Tibial nerve (tissue), 4 donors: ENCODE data around the gene HNF1B. TPM values are rescaled to one million over a fixed set of nuclear protein-coding genes. Genes with fewer than 3 reads are reported as not detected.

Experiments used
- DNase-seq, 2 donors: peaks; one replicate each; pipeline ENCODE4 v3.0.0-alpha.2; 2019; ENCODE audit warnings: low spot score in 2 of 2
- H3K27ac ChIP-seq, 4 donors: fragments of 200-600 bp; sonication (generic) in 3 of 4; one replicate each; pipeline ENCODE4 v1.5.1; 2017 to 2019; ENCODE audit warnings: mild to moderate bottlenecking in 1 of 4
- H3K27me3 ChIP-seq, 2 donors: fragments of 200-600 bp; sonication (generic) in 1 of 2; one replicate each; pipeline versions ENCODE4 v1.5.1 to v1.6.0; 2017 to 2019
- H3K36me3 ChIP-seq, 3 donors: fragments of 200-600 bp; sonication (generic); one replicate each; pipeline ENCODE4 v1.5.1; 2018 to 2019
- H3K4me1 ChIP-seq, 4 donors: fragments of 200-600 bp; sonication (generic) in 3 of 4; one replicate each; pipeline ENCODE4 v1.5.1; 2017 to 2019
- H3K4me3 ChIP-seq, 4 donors: fragments of 200-600 bp; sonication (generic) in 3 of 4; one replicate each; pipeline ENCODE4 v1.5.1; 2017 to 2019; ENCODE audit warnings: mild to moderate bottlenecking in 1 of 4, moderate library complexity in 1 of 4
- H3K9me3 ChIP-seq, 4 donors: fragments of 200-600 bp; sonication (generic) in 3 of 4; one replicate each; pipeline ENCODE4 v1.5.1; 2017 to 2019
- EP300 ChIP-seq, 2 donors: sonication (generic); formaldehyde crosslinking; IDR thresholded peaks; one replicate each; pipeline ENCODE4 v1.6.1; 2017; ENCODE audit warnings: antibody characterized with exemption in 2 of 2, mild to moderate bottlenecking in 1 of 2
- POLR2A ChIP-seq, 2 donors: fragments of 450-650 bp; IDR thresholded peaks; one replicate each; pipeline ENCODE4 v1.6.1; 2017; ENCODE audit warnings: antibody characterized with exemption in 2 of 2, mild to moderate bottlenecking in 2 of 2, moderate library complexity in 2 of 2
- WGBS, 2 donors: methylation state at CpG; one replicate each; pipeline ENCODE4 v1.1.5; 2018; 5-methylcytosine and 5-hydroxymethylcytosine counted together
- total RNA-seq, 4 donors: library from RNA; depleted of rRNA; stranded (reverse); fragments of >200 nt; gene quantifications; one replicate each; pipeline ENCODE4 v1.1.0, GENCODE V29; 2016
- TF ChIP-seq, protein P1 (sequence below), 5 experiments: fragments of 200-600 bp in 3 of 5; fragments of 450-650 bp in 2 of 5; sonication (generic) in 3 of 5; IDR thresholded peaks; one replicate each; pipeline ENCODE4 v1.5.1; 2016 to 2019; ENCODE audit warnings: antibody characterized with exemption in 5 of 5, mild to moderate bottlenecking in 3 of 5, moderate library complexity in 2 of 5

HNF1B gene
- total RNA-seq, 4 donors from 2014 or later, result not detected

DNA sequence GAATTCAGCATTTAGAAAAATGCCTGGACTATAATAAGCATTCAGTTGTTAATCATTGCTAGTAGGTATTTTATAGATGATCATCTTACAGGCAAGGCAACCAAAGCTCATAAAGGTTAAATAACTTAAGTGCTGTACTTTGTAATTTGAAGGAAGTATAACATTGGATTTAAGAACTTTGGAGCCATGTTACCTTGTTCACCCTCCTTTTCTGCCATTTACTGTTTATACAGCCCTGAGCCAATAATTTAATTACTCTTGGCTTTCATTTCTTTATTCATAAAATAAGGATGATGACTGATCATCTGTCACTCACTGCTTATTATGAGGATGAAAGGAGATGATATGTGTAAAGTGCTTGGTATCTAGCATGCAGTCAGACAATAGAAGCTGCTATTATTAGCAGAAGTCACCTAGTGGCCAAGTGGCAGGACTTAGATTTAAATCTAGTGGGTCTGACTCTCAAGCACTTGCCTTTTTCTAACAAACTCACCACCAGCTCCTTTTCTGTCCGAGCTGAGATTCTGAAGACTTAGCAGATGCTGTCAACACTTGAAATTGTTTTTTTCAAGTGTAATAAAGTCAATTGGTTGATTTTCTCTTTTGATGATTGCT, 83.4 kb downstream of the HNF1B start:
- no peaks in the 10 kb centered on the region for H3K27me3 ChIP-seq
- no peak overlapping the region for H3K4me3 ChIP-seq
- H3K27ac ChIP-seq, result no peak overlapping the region
- WGBS, 2 donors, result 44 to 69% methylated on average over 1 of the region's 1 CpG
- H3K9me3 ChIP-seq, result no peaks in the 10 kb centered on the region
- DNase-seq, result no peak
- no peaks in the 10 kb centered on the region for H3K36me3 ChIP-seq
- no peaks in the 10 kb centered on the region for H3K4me1 ChIP-seq
- TF ChIP-seq, protein P1, sequence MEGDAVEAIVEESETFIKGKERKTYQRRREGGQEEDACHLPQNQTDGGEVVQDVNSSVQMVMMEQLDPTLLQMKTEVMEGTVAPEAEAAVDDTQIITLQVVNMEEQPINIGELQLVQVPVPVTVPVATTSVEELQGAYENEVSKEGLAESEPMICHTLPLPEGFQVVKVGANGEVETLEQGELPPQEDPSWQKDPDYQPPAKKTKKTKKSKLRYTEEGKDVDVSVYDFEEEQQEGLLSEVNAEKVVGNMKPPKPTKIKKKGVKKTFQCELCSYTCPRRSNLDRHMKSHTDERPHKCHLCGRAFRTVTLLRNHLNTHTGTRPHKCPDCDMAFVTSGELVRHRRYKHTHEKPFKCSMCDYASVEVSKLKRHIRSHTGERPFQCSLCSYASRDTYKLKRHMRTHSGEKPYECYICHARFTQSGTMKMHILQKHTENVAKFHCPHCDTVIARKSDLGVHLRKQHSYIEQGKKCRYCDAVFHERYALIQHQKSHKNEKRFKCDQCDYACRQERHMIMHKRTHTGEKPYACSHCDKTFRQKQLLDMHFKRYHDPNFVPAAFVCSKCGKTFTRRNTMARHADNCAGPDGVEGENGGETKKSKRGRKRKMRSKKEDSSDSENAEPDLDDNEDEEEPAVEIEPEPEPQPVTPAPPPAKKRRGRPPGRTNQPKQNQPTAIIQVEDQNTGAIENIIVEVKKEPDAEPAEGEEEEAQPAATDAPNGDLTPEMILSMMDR (IDR thresholded peaks at IDR 0.05), result no peak
- no peak for TF ChIP-seq EP300 (IDR thresholded peaks at IDR 0.05)
- no peak for TF ChIP-seq POLR2A (IDR thresholded peaks at IDR 0.05)

DNA sequence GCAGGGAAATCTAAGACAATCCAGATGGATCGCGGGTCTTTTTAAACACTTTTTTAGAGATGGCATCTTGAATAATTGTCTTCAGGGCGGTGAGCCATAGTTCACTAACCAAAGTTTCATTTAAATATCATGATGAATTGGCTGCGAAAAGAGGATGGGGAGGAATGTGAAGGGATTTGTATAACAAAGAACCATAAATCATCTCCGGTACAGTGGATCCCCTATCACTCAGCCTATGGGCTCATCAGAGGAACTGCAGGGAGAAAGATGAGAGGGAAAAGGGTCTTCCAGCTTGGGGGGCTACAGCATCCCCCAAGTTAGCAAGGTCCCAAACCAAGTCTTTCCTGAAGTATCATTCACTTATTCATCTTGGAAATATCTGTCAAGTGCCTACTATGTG, 84.9 kb downstream of the HNF1B start:
- DNase-seq, result no peak
- H3K4me1 ChIP-seq, result no peaks in the 10 kb centered on the region
- no peak overlapping the region for H3K27ac ChIP-seq
- WGBS, 2 donors, result 74 to 79% methylated on average over 5 of the region's 5 CpGs
- H3K27me3 ChIP-seq, result no peaks in the 10 kb centered on the region
- TF ChIP-seq POLR2A (IDR thresholded peaks at IDR 0.05), result no peak
- TF ChIP-seq, protein P1 (IDR thresholded peaks at IDR 0.05), result no peak
- TF ChIP-seq EP300 (IDR thresholded peaks at IDR 0.05), result no peak
- H3K36me3 ChIP-seq, result no peaks in the 10 kb centered on the region
- no peaks in the 10 kb centered on the region for H3K9me3 ChIP-seq
- no peak overlapping the region for H3K4me3 ChIP-seq

- H3K4me1 ChIP-seq, result no peaks in the 10 kb centered on the region
- no peak overlapping the region for H3K4me3 ChIP-seq
- H3K36me3 ChIP-seq, result no peaks in the 10 kb centered on the region
- DNase-seq, result no peak
- TF ChIP-seq, protein P1 (IDR thresholded peaks at IDR 0.05), result no peak
- TF ChIP-seq EP300 (IDR thresholded peaks at IDR 0.05) (no peak), POLR2A (IDR thresholded peaks at IDR 0.05) (no peak)
- H3K27ac ChIP-seq, result no peak overlapping the region
- no peaks in the 10 kb centered on the region for H3K9me3 ChIP-seq
- WGBS, 2 donors, result 81 to 87% methylated on average over 1 of the region's 1 CpG
- H3K27me3 ChIP-seq, result peaks cover 0 to 17% of the 10 kb centered on the region in 2 donors
Measured at GRCh38 chr17:37657202-37657601, 87.7 kb downstream of the HNF1B start.

DNA sequence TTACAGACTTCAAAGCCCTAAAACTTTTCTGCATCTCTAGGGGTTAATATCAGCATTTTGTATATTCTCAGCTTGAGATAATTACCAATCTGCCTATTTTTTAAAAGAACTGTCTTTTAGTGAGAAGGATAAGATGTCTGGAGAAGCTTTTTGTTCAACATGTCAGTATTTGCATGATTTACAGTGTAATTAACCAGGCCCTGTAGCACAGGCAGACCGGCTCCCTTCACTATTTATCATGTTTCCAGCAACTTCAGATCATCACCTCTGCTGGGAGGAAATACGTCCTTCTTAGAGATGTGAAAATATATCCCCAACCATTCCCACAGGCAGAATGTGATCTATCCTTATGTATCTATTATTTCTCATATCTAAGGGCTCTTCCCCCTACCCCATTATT, 93.0 kb downstream of the HNF1B start:
- H3K9me3 ChIP-seq, result no peaks in the 10 kb centered on the region
- no peaks in the 10 kb centered on the region for H3K4me1 ChIP-seq
- TF ChIP-seq EP300 (IDR thresholded peaks at IDR 0.05), result no peak
- TF ChIP-seq, protein P1 (IDR thresholded peaks at IDR 0.05), result no peak
- TF ChIP-seq POLR2A (IDR thresholded peaks at IDR 0.05), result no peak
- H3K4me3 ChIP-seq, result no peak overlapping the region
- no peak overlapping the region for H3K27ac ChIP-seq
- H3K27me3 ChIP-seq, result peaks cover 0 to 32% of the 10 kb centered on the region in 2 donors
- WGBS, 2 donors, result 38 to 42% methylated on average over 2 of the region's 2 CpGs
- no peaks in the 10 kb centered on the region for H3K36me3 ChIP-seq
- no peak for DNase-seq

DNA sequence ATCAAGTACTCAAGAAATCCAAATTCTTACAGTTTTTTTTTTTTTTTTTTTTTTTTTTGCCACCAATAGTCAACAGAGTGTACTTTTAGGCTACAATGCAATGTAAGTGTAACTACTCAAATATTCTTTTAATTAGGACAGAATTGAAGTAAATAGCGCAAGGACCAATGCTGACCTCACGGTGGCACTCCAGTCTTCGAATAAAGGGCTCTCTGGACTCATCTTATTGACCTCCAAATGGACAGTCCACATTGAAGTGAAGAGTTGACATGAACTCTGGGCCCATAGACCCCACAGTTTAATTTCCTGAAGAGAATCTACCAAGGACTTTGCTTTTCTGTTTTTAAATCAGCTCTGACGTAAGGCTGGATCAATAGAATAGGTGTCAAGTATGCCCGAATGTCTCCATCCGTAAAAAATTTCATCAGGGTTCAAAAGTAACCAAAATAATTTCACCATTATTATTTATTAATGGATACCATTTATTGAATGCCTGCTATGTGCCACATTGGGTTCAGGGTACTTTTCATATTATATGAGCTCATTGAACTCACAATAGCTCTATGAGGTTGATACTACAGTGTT, 94.3 kb downstream of the HNF1B start:
- DNase-seq, result no peak
- no peaks in the 10 kb centered on the region for H3K36me3 ChIP-seq
- WGBS, 2 donors, result 51 to 53% methylated on average over 6 of the region's 6 CpGs

More for the DNA sequence above, 94.3 kb downstream of the HNF1B start:
- H3K27me3 ChIP-seq, result peaks cover 0 to 32% of the 10 kb centered on the region in 2 donors
- H3K4me1 ChIP-seq, result no peaks in the 10 kb centered on the region
- H3K4me3 ChIP-seq, result no peak overlapping the region
- H3K27ac ChIP-seq, result no peak overlapping the region
- H3K9me3 ChIP-seq, result no peaks in the 10 kb centered on the region
- TF ChIP-seq, protein P1 (IDR thresholded peaks at IDR 0.05), result no peak
- TF ChIP-seq EP300 (IDR thresholded peaks at IDR 0.05), result no peak
- TF ChIP-seq POLR2A (IDR thresholded peaks at IDR 0.05), result no peak
